Brain pericyte (primary cell): ENCODE measurements around the gene SKP1.

Experiments used
- DNase-seq: peaks from one replicate; pipeline ENCODE4 v3.0.0-alpha.2; 2012; ENCODE audit warnings: low read depth, low spot score

SKP1 gene

DNA sequence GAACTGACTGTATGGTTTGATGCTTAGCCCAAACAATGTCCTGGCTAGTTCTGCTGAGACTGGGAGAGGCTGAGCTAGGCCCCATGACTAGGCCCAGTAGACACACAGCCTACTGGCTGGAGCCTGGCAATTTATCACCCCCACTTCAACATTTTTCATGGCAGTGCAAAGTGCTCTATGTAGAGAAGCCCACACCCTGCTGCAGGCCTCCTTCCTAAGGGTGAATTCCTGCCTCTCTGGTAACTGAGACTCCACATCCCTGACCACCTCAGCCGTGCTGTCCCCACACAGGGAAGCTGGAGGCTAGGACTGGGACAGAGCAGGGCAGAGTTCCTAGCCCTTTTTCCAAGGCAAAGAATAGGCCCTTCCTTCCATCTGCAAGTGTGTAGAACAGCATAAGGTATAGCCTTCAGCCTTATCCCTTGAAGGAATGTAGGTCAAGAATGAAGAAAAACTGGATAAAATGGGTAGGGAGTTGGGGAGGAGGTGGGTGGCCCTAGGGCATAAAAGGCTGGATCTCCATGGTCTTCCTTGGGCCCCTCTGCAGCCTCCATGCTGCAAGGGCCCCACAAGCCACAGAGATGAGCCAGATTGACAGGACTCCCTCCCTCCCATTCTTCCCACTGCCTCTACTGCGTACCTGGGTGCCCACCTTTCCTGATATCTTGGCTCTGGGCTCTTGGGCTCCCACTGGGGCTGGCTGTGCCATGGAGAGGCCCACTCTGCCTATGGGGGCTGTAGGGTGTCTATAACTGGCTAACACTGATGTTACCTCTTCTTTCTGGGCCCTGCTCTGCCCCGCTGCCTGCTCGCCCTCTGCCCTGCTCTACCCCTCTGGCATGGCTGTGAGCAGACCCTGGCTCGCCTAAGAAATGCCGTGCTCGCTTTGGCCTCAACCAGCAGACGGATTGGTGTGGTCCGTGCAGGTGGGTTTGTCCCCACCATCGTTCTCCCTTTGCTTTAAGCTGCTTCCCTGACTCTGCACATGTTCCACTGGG, 32.5 kb downstream of the SKP1 start:
- DNase-seq, result no peak

DNA sequence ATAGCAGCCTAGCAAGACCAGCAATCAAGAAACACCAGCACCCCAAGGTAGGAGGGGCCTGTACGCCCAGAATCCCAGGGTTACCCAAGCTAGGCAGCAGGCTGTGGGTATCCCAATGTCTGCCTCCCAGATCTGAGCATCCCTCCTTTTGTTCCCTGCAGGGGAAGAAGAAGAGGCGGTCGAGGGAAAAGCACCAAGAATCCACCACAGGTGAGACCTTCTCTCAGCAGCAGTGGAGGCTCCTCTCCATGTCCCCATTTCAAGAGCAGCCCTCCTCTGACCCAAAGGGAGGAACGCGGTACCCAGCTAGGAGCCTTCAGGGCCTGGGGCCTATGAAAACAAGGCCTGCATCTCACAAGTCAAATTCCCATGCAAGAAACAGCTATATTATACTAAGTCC, 33.3 kb downstream of the SKP1 start:
- DNase-seq, result no peak

- DNase-seq, result no peak
Observed at GRCh38 chr5:134142806-134143205, 33.9 kb downstream of the SKP1 start.

- DNase-seq, result no peak
Observed at GRCh38 chr5:134142052-134142451, 34.7 kb downstream of the SKP1 start.

DNA sequence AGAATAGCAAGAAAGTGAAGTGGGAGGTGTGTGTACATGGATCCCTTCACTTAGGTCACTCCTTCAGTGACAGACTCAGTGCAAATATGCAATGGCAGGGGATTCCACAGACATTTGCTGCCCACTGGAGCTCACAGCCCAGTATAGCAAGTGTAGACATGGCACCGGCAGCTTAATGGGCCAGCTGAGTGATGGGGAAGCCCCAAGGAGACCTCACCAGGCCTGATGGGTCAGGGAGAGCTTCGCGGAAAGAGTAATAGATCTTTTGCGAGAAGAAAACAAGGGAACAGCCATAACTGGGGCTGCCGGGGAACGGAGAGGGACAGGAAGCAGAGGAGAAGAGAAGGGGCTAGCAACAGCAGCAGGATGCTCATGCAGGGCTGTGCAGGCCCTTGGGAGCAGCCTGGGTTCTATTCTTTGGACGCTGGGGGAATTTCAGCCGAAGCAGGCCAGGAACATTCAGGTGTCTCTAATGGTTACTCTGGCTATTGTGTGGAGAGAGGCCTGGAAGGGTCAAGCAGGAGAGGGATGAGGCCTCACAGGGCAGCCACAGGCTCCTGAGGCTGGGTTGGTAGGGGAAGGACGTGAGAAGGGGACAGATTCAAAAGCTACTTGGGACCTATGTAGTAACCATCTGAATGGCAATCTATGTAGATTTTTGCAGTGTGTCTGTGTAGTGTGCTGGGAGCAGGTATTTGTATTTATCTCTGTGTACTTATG, 35.3 kb downstream of the SKP1 start:
- DNase-seq, result no peak

DNA sequence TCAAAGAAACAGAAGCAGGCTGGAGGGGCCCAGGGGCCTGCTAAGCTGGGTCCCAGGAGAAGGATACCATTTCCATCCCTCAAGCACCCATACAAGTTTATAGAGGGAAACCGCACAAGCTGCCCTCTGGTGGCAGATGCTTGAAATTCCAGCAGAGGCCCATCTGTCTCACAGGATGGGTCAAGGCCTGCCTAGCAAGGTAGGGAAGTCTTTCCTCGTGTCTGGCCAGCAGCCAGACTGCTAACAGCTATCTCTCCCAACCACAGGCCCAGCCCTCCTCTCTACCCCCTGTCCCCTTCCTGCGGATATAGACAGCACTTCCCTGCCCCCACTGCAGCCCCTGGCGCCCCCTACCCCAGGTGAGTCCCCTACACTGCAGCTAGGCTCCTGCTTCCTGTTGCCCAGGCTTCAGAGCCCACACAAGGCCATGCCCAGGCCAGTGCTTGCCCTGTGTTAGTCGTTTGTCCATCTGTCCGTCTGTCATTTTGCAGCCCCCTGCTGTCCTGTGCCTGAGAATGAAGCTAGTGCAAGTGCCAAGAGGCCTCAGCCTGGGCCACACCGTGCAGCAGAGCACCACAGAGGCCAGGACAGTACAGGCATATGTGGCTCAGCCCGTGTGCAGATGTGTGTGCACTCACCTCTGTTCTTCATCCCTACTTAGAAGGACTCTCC, 36.1 kb downstream of the SKP1 start:
- no peak for DNase-seq

DNA sequence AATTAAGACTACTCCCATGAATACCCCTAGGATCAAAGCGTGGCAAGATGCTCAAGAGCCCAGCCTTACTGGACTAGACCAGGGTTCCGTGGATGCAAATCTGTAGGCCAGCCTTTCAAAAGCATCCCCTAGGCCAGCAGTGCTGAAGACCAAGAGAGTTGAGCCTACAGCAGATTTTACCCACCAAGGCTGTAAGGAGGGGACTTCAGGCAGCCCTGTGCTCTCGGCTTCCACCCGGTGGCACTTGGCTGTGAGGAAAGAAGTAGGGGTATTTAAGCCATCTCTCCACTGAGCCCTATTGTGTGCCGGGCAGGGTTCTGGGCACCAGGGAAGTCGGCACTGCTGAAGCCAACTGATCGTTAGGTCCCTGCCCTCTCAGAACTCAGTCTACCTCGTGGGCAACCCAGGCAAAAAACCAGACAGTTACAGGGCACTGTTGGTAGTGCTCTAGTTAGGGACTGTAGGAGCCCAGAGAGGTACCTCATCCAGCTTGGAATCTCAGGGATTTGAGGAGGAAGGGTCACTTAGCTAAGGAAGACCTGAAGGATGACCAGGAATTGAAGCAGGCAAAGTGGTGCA, 36.8 kb downstream of the SKP1 start:
- no peak for DNase-seq

DNA sequence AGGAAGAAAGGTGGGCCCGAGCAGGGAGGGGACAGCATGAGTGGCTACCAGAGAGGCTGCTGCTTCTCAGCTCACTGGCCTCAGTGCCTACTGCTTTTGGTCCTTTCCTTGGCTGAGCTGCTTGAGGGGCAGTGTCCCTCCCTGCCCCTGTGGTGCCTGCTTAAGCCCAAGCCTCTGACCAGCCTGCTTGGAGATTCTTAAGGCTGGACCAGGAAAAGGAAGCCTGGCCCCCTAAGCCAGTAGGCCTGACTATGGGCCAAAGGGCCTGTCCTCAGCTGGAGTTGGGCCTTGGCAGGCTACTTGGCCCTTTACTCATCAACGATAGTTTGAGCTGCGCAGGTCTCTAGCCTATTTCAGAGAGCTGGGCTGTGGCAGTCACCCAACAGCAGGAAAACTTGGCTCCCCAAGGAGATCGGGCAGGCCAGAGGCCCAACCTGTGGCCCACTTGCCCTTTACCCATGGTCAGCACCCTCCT, 37.3 kb downstream of the SKP1 start:
- no peak for DNase-seq

- no peak for DNase-seq
Observed at GRCh38 chr5:134138416-134139376, 38.1 kb downstream of the SKP1 start.

- DNase-seq, result no peak
Observed at GRCh38 chr5:134136771-134137170, 40.0 kb downstream of the SKP1 start.

DNA sequence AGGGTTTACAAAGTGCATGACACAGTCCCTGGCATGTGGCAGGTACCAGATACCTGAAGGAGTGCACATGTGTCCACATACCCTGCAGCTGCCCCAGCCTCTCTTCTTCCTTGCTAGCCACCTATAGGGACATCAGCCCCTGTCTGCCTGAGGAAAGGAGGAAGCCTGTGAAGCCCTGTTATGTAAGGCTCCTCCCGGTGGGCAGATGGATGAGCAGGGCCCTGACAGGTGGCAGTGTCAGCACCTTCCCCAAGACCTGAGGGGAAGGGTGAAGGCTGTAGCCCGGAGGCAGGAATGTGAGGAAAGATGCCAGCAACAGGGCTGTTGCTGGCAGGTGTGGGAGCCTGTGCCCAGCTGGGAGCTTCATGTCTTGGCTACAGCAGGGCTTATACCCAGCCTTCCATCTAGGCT, 40.5 kb downstream of the SKP1 start:
- DNase-seq, result no peak

DNA sequence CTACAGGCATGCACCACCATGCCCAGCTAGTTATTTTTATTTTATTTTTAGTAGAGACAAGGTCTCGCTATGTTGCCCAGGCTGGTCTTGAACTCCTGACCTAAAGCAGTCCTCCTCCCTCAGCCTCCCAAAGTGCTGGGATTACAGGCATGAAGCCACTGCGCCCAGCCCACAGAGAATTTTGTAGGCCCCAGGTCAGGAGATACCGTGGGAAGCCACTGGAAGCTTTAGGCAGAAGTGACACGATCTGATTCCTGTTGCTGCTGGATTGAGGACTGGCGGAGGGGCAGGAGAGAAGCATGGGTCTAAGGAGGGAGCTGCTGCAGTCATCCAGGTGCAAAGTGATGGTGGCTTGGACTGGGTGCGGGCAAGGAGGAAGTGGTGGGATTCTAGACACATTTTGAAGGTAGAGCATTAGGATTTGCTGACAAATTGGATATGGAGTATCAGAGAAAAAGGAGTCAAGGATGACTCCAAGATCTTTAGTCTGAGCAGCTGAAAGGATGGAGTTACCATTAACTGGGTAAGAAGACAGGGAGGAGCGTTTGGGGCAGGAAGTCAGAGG, 41.6 kb downstream of the SKP1 start:
- DNase-seq, result no peak

DNA sequence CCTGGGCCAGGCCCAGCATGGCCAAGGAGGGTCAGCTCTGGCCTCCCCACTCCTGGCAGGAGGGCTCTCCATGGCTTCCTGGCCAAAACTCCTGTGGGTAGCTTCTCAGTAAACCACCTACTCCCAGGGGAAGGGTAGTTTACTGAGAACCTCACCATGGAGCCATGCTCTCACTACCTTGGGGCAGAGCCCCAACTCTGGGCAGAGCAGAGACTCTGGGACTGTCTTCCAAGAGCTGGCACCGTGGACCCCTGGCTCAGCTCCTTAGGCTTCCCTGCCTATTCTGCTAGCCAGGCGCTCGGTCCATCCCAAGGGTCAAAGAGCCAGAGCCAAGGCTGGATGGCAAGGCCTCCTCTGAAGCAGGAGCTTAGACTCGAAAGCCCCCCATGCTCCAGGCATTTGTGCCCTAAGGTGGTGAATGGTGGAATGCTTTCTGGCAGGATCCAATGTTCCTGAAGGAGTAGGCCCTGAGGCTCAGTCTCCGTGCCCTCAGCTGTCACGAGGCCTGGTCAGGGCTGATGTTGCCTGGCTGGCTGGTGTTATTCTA, 42.7 kb downstream of the SKP1 start:
- no peak for DNase-seq

GRCh38 chr5:134133188-134133994, 43.4 kb downstream of the SKP1 start:
- no peak for DNase-seq

DNA sequence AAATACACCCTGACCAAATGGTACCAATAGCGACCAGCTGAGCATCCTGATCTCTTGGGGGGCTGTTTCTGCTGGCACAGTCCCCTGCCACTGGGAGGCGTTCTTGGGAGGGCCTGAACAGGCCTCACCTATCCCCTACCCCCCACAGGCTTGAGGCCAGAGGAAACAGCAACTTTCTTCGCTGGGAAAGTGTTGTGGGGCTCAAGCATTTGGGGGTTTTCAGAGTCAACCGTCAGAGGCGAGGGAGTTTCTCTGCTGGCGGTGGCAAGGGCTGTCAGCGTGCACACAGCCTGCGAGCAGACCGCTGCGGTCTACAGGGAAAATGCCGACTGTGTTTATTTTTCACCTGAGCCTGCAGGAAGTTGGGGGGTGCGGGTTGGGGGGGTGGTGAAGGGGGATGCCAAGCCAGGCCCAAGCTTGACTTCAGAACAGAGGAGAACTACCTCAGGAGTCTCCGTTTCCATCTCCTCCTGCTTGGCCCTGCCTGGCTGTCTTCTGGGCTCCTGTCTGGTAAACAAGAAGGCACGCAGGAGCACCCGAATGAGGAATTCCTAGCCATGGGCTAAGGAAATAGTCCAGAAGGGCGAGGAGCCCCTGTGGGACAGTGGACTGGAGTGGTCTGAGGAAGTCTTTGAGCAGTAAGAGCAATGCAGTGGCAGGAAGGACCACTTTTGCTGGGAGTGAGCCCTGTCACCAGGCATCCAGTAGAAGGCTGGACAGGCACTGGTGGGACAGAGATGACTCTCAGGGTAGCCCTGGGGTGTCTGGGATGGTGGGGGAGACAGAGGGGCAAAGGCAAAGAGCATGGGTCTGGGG, 44.2 kb downstream of the SKP1 start:
- DNase-seq, result no peak

DNA sequence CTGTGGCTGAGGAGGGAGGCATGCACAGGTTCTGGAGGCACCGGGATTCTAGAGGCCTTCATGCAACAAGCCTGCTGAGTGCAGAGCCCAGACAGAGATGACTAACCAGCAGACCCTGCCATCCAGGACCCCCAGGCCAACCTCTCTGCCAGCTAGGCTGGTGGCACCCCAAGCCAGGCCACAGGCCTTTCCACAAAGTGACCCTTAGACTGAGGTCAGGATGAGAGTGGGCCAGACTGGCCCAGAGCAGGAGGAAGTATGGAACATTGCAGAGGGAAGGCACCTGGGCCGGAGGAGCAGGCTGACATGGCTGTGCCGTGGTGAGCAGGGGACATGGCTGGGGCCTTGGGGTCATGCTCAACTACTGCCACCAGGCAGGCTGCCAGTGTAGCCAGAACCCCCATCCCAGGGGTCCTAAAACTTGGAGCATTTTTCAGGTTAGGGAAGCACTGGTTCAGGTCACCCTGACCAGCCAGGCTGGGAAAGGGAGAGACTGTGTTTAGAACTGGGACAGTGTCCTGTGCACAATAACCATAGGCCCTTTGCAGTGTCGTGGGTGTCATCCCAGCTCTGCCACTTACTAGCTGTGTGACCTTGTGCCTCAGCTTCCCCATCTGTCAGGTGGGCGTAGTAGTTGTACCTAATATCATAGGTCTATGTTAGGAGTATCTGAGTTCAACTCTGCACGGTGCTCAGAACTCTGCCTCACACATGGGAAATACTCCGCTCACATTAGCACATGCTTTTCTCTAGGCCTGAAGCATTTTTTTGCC, 45.0 kb downstream of the SKP1 start:
- no peak for DNase-seq

- DNase-seq, result no peak
Observed at GRCh38 chr5:134131165-134131564, 45.6 kb downstream of the SKP1 start.
